ENCODE measurements around the gene CAMKK2. TPM values are rescaled to one million over a fixed set of nuclear protein-coding genes. Genes with fewer than 3 reads are reported as not detected.

The CAMKK2 gene
- polyA plus RNA-seq, 1 of the 3 experiments (the other 2 are of a cell fraction), result 23.6 TPM

DNA sequence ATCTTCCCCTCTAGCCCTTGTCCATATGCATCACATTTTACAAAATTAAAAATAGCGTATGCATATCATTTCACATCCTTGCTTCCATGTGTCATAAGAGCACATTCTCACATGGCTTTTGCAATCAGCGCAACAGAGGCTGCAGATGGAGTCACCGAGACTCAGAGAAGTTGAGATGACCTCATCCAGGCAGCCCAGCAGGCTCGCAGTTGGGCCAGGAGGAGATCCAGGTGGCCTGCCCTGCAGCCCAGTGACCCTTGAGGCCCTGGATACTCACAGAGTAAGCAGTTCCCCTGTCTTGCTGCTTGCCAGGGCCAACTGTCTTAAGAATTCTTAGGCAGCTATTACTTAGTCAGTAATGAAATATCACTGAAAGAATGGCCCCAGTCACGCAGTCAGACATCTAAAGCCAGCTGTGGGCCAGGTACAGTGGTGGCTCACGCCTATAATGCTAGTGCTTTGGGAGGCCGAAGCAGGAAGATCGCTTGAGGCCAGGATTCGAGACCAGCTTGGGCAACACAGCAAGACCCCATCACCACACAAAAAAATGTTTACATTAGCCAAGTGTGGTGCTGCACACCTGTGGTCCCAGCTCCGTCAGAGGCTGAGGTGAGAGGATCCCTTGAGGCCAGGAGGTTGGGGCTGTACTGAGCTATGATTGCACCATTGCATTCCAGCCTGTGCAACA is 9.1 kb downstream of the CAMKK2 start (continued):
- TF ChIP-seq RFX5 (IDR thresholded peaks at IDR 0.05; ENCODE audit: low read length), result no peak
- TF ChIP-seq FOSL2 (IDR thresholded peaks at IDR 0.05; ENCODE audit: borderline replicate concordance, low read depth), result no peak

DNA sequence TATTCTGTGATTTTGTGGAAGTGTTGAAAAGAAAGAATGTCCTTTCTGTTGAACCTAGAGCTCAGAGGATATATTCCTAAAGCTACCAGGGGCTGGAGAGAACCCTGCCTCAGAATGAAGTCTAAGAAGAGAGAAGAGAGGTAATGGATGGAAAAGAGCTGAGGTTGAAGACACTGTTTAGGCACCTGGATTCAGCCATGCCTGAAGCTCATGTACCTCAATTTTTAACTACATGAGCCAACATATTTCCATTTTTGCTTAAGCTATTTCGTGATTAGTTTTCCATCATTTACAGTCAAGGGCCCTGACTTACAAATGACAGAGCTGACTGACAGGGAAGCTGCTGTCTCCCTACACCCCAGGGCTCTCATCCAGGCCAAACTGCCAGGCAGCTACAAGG is 10.7 kb downstream of the CAMKK2 start:
- Histone ChIP-seq H3K4me1 (ENCODE audit: control insufficient read depth in 1 of 2, insufficient read depth in 2 of 2, low read depth in 1 of 2, low read length in 1 of 2) (no peaks in the 10 kb centered on the region; a peak in 1 of 4 replicates), H2AFZ (ENCODE audit: low read depth) (no peak overlapping the region), H3K9ac (no peak overlapping the region), H3K79me2 (ENCODE audit: insufficient read depth) (peaks cover 6% of the 10 kb centered on the region; the same call in 1 of the 2 replicates), H3K27me3 (ENCODE audit: insufficient read depth) (no peaks in the 10 kb centered on the region), H3K27ac (ENCODE audit: low read depth in 2 of 2, low read length in 1 of 2) (no peak overlapping the region), H3F3A (replicated peaks; ENCODE audit: insufficient read depth) (no peaks in the 10 kb centered on the region), H3K36me3 (replicated peaks in 1 of 2; ENCODE audit: control insufficient read depth in 1 of 2, insufficient read depth in 2 of 2, low read length in 1 of 2) (peaks cover 0 to 3% of the 10 kb centered on the region in 2 experiments), H3K4me2 (no peak overlapping the region), H3K9me2 (no peaks in the 10 kb centered on the region), H3K4me3 (ENCODE audit: low read depth in 2 of 2, low read length in 1 of 2) (no peak overlapping the region), H3K9me3 (no peaks in the 10 kb centered on the region), H4K20me1 (ENCODE audit: insufficient read depth) (peaks cover 5% of the 10 kb centered on the region; the same call in 1 of the 2 replicates)
- POLR2A ChIA-PET, result no interaction called here
- CTCF ChIA-PET, result interaction anchor here (1.2 to 1.5 kb wide), 2 partner anchors 9 to 157 kb away, joined by 3 to 4 read pairs; no protein-coding TSS in a partner anchor
- DNase-seq, result no peak
- no peak for TF ChIP-seq CTCF (IDR thresholded peaks at IDR 0.05)
- no peak for TF ChIP-seq TEAD4 (IDR thresholded peaks at IDR 0.05; ENCODE audit: borderline replicate concordance, insufficient read depth)
- no peak for TF ChIP-seq FOXM1 (IDR thresholded peaks at IDR 0.05; ENCODE audit: low read depth)
- no peak for TF ChIP-seq MAX (IDR thresholded peaks at IDR 0.05; ENCODE audit: low read depth)
- no peak for TF ChIP-seq RCOR1 (IDR thresholded peaks at IDR 0.05; ENCODE audit: low read length)
- no peak for TF ChIP-seq GABPA (IDR thresholded peaks at IDR 0.05; ENCODE audit: low read depth)
- TF ChIP-seq FOSL2 (IDR thresholded peaks at IDR 0.05; ENCODE audit: borderline replicate concordance, low read depth), result no peak
- TF ChIP-seq RFX5 (IDR thresholded peaks at IDR 0.05; ENCODE audit: low read length), result no peak
- no peak for TF ChIP-seq RXRA (IDR thresholded peaks at IDR 0.05; ENCODE audit: borderline replicate concordance, low read depth)
- TF ChIP-seq EP300 (IDR thresholded peaks at IDR 0.05; ENCODE audit: borderline replicate concordance in 1 of 2, low read depth in 1 of 2, low read length in 1 of 2), result no peak
- TF ChIP-seq JUND (IDR thresholded peaks at IDR 0.05), result no peak
- no peak for TF ChIP-seq NRF1 (IDR thresholded peaks at IDR 0.05; ENCODE audit: low read depth, low read length)
- no peak for TF ChIP-seq GATA2 (CRISPR knock-in tag; IDR thresholded peaks at IDR 0.05)
- no peak for TF ChIP-seq ZBTB33 (IDR thresholded peaks at IDR 0.05; ENCODE audit: borderline replicate concordance, low read depth)
- TF ChIP-seq ELF1 (IDR thresholded peaks at IDR 0.05), result no peak
- 94% methylated on average over 1 of the region's 1 CpG for WGBS (ENCODE audit: low lambda C conversion rate)
